Measurements from ENCODE around the gene KRT78. TPM values are rescaled to one million over a fixed set of nuclear protein-coding genes. Genes with fewer than 3 reads are reported as not detected.

KRT78 gene
- total RNA-seq, 2 experiments from 2014 or later = not detected

DNA sequence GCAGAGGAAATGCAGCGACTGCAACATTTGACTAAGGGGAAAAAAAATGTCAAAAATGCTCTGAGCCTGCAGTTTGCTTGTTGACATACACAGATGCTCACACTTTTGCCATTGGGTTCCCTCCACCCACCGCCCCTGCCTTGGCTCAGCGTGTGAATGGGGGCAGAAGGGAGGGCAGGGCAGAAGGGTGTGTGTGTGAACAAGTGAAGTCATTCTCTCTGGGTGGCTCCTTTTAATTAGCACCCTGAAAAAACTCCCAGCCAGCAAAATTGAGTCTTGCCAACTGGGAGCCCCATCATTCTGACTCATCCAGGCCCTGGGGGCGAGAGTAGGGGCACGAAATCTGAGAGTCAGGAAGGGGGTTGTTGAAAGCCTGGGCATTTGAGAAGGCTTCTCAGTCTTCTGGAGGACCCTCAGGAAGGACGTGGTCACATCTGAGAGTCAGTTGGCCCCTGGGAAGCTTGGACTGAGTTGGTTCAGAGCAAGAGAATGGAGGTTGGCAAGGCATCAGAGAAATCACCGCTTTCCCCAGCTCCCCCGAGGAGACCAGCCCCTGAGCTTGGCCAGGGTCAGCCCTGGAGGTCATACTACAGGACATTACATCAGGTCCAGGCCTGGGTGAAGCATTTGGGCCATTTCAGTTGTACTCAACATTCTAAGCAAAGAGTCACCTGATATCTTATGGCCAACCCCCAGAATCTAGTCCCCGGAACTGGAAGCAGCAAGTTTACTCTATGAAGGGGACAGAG, 22.7 kb upstream of the KRT78 start:
- TF ChIP-seq EZH2phosphoT487 (IDR thresholded peaks at IDR 0.05; ENCODE audit: borderline replicate concordance, low read depth, low read length) (no peak), CTCF (conservative IDR thresholded peaks at IDR 0.05; ENCODE audit: low read length) (no peak)
- Histone ChIP-seq H3K4me1 (ENCODE audit: insufficient read depth, low read length, poor library complexity, severe bottlenecking) (peaks cover 17% of the 10 kb centered on the region), H3K9me3 (ENCODE audit: low read length) (no peaks in the 10 kb centered on the region), H3K79me2 (ENCODE audit: insufficient read depth, low read depth, low read length) (no peaks in the 10 kb centered on the region), H3K4me3 (ENCODE audit: low read depth, low read length, poor library complexity, severe bottlenecking) (no peak overlapping the region), H3K4me2 (ENCODE audit: low read length) (no peak overlapping the region), H3K36me3 (ENCODE audit: insufficient read depth, low read length) (no peaks in the 10 kb centered on the region), H3K9me2 (ENCODE audit: insufficient read depth, low read length) (no peaks in the 10 kb centered on the region), H4K20me1 (ENCODE audit: insufficient read depth, low read length) (no peaks in the 10 kb centered on the region), H3K27ac (ENCODE audit: low read depth, low read length, poor library complexity, severe bottlenecking) (no peak overlapping the region), H2AFZ (ENCODE audit: low read length) (no peak overlapping the region)
- no TSS peak for BruUV-seq (replicated peaks)
- intact Hi-C loops (cut with micrococcal nuclease; ENCODE audit: unreplicated experiment) = loop anchor here (2.0 kb wide), 1 partner anchor 289 kb away; no protein-coding TSS in a partner anchor
- ChIA-PET POLR2A (no interaction called here), CTCF (ENCODE audit: unreplicated experiment) (interaction anchor here (1.4 kb wide), 1 partner anchor 9 kb away, joined by 11 read pairs; no protein-coding TSS in a partner anchor)
- DNase-seq (ENCODE audit: low spot score) = no peak

DNA sequence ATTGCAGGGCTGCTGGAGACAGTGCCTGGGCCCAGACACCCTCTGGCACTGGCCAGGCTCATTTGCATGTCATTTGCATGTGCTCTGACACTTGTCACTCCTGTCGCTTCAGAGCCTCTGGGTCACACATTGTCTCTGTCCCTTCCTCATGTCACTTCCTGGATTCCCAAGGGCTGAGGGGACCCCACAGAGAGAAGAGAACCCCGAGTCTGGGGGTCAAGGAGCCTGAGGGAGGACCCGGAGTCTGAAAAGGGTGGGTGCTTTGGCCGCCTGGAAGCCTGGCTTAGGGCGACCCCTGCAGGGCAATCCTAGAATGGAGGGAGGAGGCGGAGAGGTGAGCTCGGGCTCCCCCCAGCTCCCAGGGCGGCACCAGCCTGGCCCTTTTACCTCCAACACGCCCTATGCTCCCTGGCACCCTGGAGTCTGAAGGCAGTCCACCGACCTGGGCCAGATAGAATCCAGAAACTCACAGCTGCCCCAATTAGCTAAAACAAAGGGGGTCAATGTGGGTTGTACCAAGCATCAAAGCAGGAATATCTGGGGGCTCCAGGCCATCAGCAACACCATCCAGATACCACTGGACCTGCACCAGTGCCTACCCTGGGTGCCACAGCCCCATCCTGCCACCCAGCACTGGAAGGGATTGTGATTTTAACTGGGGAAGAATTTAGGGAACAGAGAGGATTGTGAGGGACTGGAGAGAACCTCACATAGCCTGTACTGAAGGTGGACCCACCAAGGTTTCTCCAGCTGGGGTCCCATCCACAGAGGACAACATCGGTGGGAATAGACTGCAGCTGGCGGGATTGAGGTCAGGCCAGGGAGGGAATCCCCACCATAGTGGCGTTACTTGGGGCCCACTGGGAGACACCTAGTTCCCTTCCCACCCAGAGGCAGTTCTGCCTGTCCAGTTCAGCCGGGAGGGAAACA, 21.8 kb upstream of the KRT78 start:
- Histone ChIP-seq H2AFZ (ENCODE audit: low read length) (no peak overlapping the region), H3K4me3 (ENCODE audit: low read depth, low read length, poor library complexity, severe bottlenecking) (no peak overlapping the region), H3K9me3 (ENCODE audit: low read length) (no peaks in the 10 kb centered on the region), H4K20me1 (ENCODE audit: insufficient read depth, low read length) (no peaks in the 10 kb centered on the region), H3K79me2 (ENCODE audit: insufficient read depth, low read depth, low read length) (no peaks in the 10 kb centered on the region), H3K4me1 (ENCODE audit: insufficient read depth, low read length, poor library complexity, severe bottlenecking) (peaks cover 17% of the 10 kb centered on the region), H3K4me2 (ENCODE audit: low read length) (peak overlapping the region; percentile 59), H3K27ac (ENCODE audit: low read depth, low read length, poor library complexity, severe bottlenecking) (no peak overlapping the region), H3K36me3 (ENCODE audit: insufficient read depth, low read length) (no peaks in the 10 kb centered on the region), H3K9me2 (ENCODE audit: insufficient read depth, low read length) (no peaks in the 10 kb centered on the region)
- intact Hi-C loops (cut with micrococcal nuclease; ENCODE audit: unreplicated experiment) = loop anchor here (2.0 kb wide), 1 partner anchor 288 kb away; no protein-coding TSS in a partner anchor
- TF ChIP-seq EZH2phosphoT487 (IDR thresholded peaks at IDR 0.05; ENCODE audit: borderline replicate concordance, low read depth, low read length) = no peak
- TF ChIP-seq CTCF (conservative IDR thresholded peaks at IDR 0.05; ENCODE audit: low read length) = peak; percentile 96
- ChIA-PET POLR2A (no interaction called here), CTCF (ENCODE audit: unreplicated experiment) (interaction anchor here (0.5 to 1.4 kb wide), 4 partner anchors 9 to 287 kb away, joined by 3 to 11 read pairs (median 4); no protein-coding TSS in a partner anchor)
- peak; percentile 65 for DNase-seq (ENCODE audit: low spot score)
- BruUV-seq (replicated peaks) = no TSS peak
